A172 (cell line): ENCODE measurements around the gene GATA6. TPM values are rescaled to one million over a fixed set of nuclear protein-coding genes. Genes with fewer than 3 reads are reported as not detected.

Experiments used
- DNase-seq: peaks from one replicate; pipeline ENCODE4 v3.0.0-alpha.2; 2015; ENCODE audit warnings: low spot score
- total RNA-seq: library from RNA; depleted of rRNA; stranded (reverse); fragments of >200 nt; shearing (Covaris generic); gene quantifications from 2 replicates; pipeline ENCODE4 v1.2.3, GENCODE V29; 2014; rRNA removed

Gene GATA6
- 3.9 and 4.3 TPM in 2 replicates for total RNA-seq

GRCh38 chr18:22169011-22169888 lies at the start of gene GATA6:
TSS of gene GATA6 (plus strand) at chr18:22169589. CDS start at chr18:22171145, 1,556 bp downstream.
- peak; percentile 81 for DNase-seq

- no peak for DNase-seq
Measured at GRCh38 chr18:22124970-22125369, 44.4 kb upstream of the GATA6 start.

GRCh38 chr18:22128954-22129353 lies 40.4 kb upstream of the GATA6 start:
- DNase-seq: no peak

- DNase-seq: no peak
Measured at GRCh38 chr18:22129778-22130177, 39.6 kb upstream of the GATA6 start.

- DNase-seq: no peak
Measured at GRCh38 chr18:22132258-22132657, 37.1 kb upstream of the GATA6 start.

GRCh38 chr18:22132763-22133162 lies 36.6 kb upstream of the GATA6 start:
- DNase-seq: no peak

GRCh38 chr18:22136395-22136794 lies 33.0 kb upstream of the GATA6 start:
- peak; percentile 42 for DNase-seq

GRCh38 chr18:22141211-22141610 lies 28.2 kb upstream of the GATA6 start:
- DNase-seq: no peak

GRCh38 chr18:22143347-22144340 lies 25.7 kb upstream of the GATA6 start:
- DNase-seq: no peak

GRCh38 chr18:22145160-22145559 lies 24.2 kb upstream of the GATA6 start:
- DNase-seq: no peak

GRCh38 chr18:22149710-22150109 lies 19.7 kb upstream of the GATA6 start:
- DNase-seq: no peak

GRCh38 chr18:22152093-22152492 lies 17.3 kb upstream of the GATA6 start:
- DNase-seq: peak; percentile 4

- DNase-seq: no peak
Measured at GRCh38 chr18:22153428-22153827, 16.0 kb upstream of the GATA6 start.

- DNase-seq: no peak
Measured at GRCh38 chr18:22155584-22155983, 13.8 kb upstream of the GATA6 start.

GRCh38 chr18:22159014-22159413 lies 10.4 kb upstream of the GATA6 start:
- no peak for DNase-seq

- no peak for DNase-seq
Measured at GRCh38 chr18:22161090-22161489, 8.3 kb upstream of the GATA6 start.

- no peak for DNase-seq
Measured at GRCh38 chr18:22163416-22164161, 5.8 kb upstream of the GATA6 start.

- DNase-seq: no peak
Measured at GRCh38 chr18:22164337-22165048, 4.9 kb upstream of the GATA6 start.

GRCh38 chr18:22165049-22165602 lies 4.3 kb upstream of the GATA6 start:
- DNase-seq: no peak

- DNase-seq: no peak
Measured at GRCh38 chr18:22165603-22166068, 3.8 kb upstream of the GATA6 start.
